Mucosa of stomach (tissue), 1 donor: ENCODE data around the gene MACROD2.

Experiments used
- H3K27me3 ChIP-seq: one replicate; pipeline ENCODE4 v1.7.0; 2013; ENCODE audit warnings: mild to moderate bottlenecking, low read length; ENCODE audit not compliant: control insufficient read depth, insufficient read depth
- H3K36me3 ChIP-seq: one replicate; pipeline ENCODE4 v1.7.0; 2013; ENCODE audit warnings: low read length; ENCODE audit not compliant: control insufficient read depth, insufficient read depth
- H3K4me1 ChIP-seq: one replicate; pipeline ENCODE4 v1.7.0; 2013; ENCODE audit warnings: mild to moderate bottlenecking, low read length; ENCODE audit not compliant: control insufficient read depth, insufficient read depth
- H3K4me3 ChIP-seq: one replicate; pipeline ENCODE4 v1.7.0; 2013; ENCODE audit warnings: low read length
- H3K9ac ChIP-seq: one replicate; pipeline ENCODE4 v1.7.0; 2013; ENCODE audit warnings: mild to moderate bottlenecking, low read length, moderate library complexity
- H3K9me3 ChIP-seq: one replicate; pipeline ENCODE4 v1.7.0; 2013; ENCODE audit warnings: mild to moderate bottlenecking, low read length, moderate library complexity; ENCODE audit not compliant: control insufficient read depth
- donor health status: Pancreatic carcinoma.

Gene MACROD2

GRCh38 chr20:14406495-14406894 lies 411.2 kb downstream of the MACROD2 start:
- H3K4me3 ChIP-seq = no peak overlapping the region
- no peaks in the 10 kb centered on the region for H3K9me3 ChIP-seq
- no peaks in the 10 kb centered on the region for H3K36me3 ChIP-seq
- H3K9ac ChIP-seq = no peak overlapping the region
- no peaks in the 10 kb centered on the region for H3K27me3 ChIP-seq
- H3K4me1 ChIP-seq = no peaks in the 10 kb centered on the region

- H3K9me3 ChIP-seq = no peaks in the 10 kb centered on the region
- no peaks in the 10 kb centered on the region for H3K4me1 ChIP-seq
Measured at GRCh38 chr20:14407336-14407735, 412.0 kb downstream of the MACROD2 start.

GRCh38 chr20:14410869-14411555 lies 415.7 kb downstream of the MACROD2 start:
- H3K4me1 ChIP-seq = no peaks in the 10 kb centered on the region
- no peak overlapping the region for H3K9ac ChIP-seq
- H3K36me3 ChIP-seq = no peaks in the 10 kb centered on the region
- no peaks in the 10 kb centered on the region for H3K9me3 ChIP-seq
- no peaks in the 10 kb centered on the region for H3K27me3 ChIP-seq
- no peak overlapping the region for H3K4me3 ChIP-seq

More at GRCh38 chr20:14407336-14407735, 412.0 kb downstream of the MACROD2 start:
- no peak overlapping the region for H3K9ac ChIP-seq
- no peaks in the 10 kb centered on the region for H3K36me3 ChIP-seq
- no peaks in the 10 kb centered on the region for H3K27me3 ChIP-seq
- no peak overlapping the region for H3K4me3 ChIP-seq

GRCh38 chr20:14412065-14412681 lies 416.9 kb downstream of the MACROD2 start:
- Histone ChIP-seq H3K27me3 (no peaks in the 10 kb centered on the region), H3K4me3 (no peak overlapping the region), H3K9ac (no peak overlapping the region)

GRCh38 chr20:14413835-14414234 lies 418.5 kb downstream of the MACROD2 start:
- H3K4me3 ChIP-seq = no peak overlapping the region
- H3K27me3 ChIP-seq = no peaks in the 10 kb centered on the region

More at GRCh38 chr20:14412065-14412681, 416.9 kb downstream of the MACROD2 start:
- H3K4me1 ChIP-seq = no peaks in the 10 kb centered on the region
- H3K36me3 ChIP-seq = no peaks in the 10 kb centered on the region
- H3K9me3 ChIP-seq = no peaks in the 10 kb centered on the region

GRCh38 chr20:14414560-14414959 lies 419.2 kb downstream of the MACROD2 start:
- Histone ChIP-seq H3K9ac (no peak overlapping the region), H3K36me3 (no peaks in the 10 kb centered on the region), H3K9me3 (no peaks in the 10 kb centered on the region), H3K27me3 (no peaks in the 10 kb centered on the region), H3K4me1 (no peaks in the 10 kb centered on the region), H3K4me3 (no peak overlapping the region)

More at GRCh38 chr20:14413835-14414234, 418.5 kb downstream of the MACROD2 start:
- no peak overlapping the region for H3K9ac ChIP-seq
- no peaks in the 10 kb centered on the region for H3K36me3 ChIP-seq
- no peaks in the 10 kb centered on the region for H3K9me3 ChIP-seq
- no peaks in the 10 kb centered on the region for H3K4me1 ChIP-seq

GRCh38 chr20:14415467-14415866 lies 420.2 kb downstream of the MACROD2 start:
- H3K27me3 ChIP-seq = no peaks in the 10 kb centered on the region
- H3K9me3 ChIP-seq = no peaks in the 10 kb centered on the region
- no peaks in the 10 kb centered on the region for H3K4me1 ChIP-seq
- no peak overlapping the region for H3K9ac ChIP-seq
- H3K4me3 ChIP-seq = no peak overlapping the region
- no peaks in the 10 kb centered on the region for H3K36me3 ChIP-seq

- no peaks in the 10 kb centered on the region for H3K36me3 ChIP-seq
- no peaks in the 10 kb centered on the region for H3K27me3 ChIP-seq
- H3K4me1 ChIP-seq = no peaks in the 10 kb centered on the region
- no peak overlapping the region for H3K9ac ChIP-seq
- no peak overlapping the region for H3K4me3 ChIP-seq
- H3K9me3 ChIP-seq = no peaks in the 10 kb centered on the region
Measured at GRCh38 chr20:14418376-14418775, 423.1 kb downstream of the MACROD2 start.

GRCh38 chr20:14422892-14423291 lies 427.6 kb downstream of the MACROD2 start:
- no peaks in the 10 kb centered on the region for H3K27me3 ChIP-seq
- no peaks in the 10 kb centered on the region for H3K9me3 ChIP-seq
- no peak overlapping the region for H3K9ac ChIP-seq
- H3K36me3 ChIP-seq = no peaks in the 10 kb centered on the region
- H3K4me3 ChIP-seq = no peak overlapping the region
- no peaks in the 10 kb centered on the region for H3K4me1 ChIP-seq

- no peaks in the 10 kb centered on the region for H3K9me3 ChIP-seq
- H3K27me3 ChIP-seq = no peaks in the 10 kb centered on the region
- H3K4me3 ChIP-seq = no peak overlapping the region
- H3K4me1 ChIP-seq = no peaks in the 10 kb centered on the region
- no peaks in the 10 kb centered on the region for H3K36me3 ChIP-seq
- H3K9ac ChIP-seq = no peak overlapping the region
Measured at GRCh38 chr20:14431568-14431967, 436.3 kb downstream of the MACROD2 start.

GRCh38 chr20:14432085-14432484 lies 436.8 kb downstream of the MACROD2 start:
- H3K9me3 ChIP-seq = no peaks in the 10 kb centered on the region
- H3K4me3 ChIP-seq = no peak overlapping the region
- H3K27me3 ChIP-seq = no peaks in the 10 kb centered on the region
- no peaks in the 10 kb centered on the region for H3K4me1 ChIP-seq
- no peaks in the 10 kb centered on the region for H3K36me3 ChIP-seq
- H3K9ac ChIP-seq = no peak overlapping the region

GRCh38 chr20:14432597-14432996 lies 437.3 kb downstream of the MACROD2 start:
- Histone ChIP-seq H3K4me3 (no peak overlapping the region), H3K9ac (no peak overlapping the region), H3K36me3 (no peaks in the 10 kb centered on the region), H3K9me3 (no peaks in the 10 kb centered on the region), H3K27me3 (no peaks in the 10 kb centered on the region), H3K4me1 (no peaks in the 10 kb centered on the region)
